Neural crest cell (in vitro differentiated cells): Measurements from ENCODE around the gene HTR4. TPM values are rescaled to one million over a fixed set of nuclear protein-coding genes. Genes with fewer than 3 reads are reported as not detected.

Experiments
- DNase-seq: peaks from one replicate; pipeline ENCODE4 v3.0.0; 2021; ENCODE audit warnings: low read depth, mixed read lengths, low spot score
- H3K27ac Mint-ChIP-seq: one replicate; pipeline ENCODE4 v1.8.0; 2021; ENCODE audit warnings: mild to moderate bottlenecking, mixed read lengths; ENCODE audit not compliant: unreplicated experiment
- H3K27me3 Mint-ChIP-seq: 2 replicates; pipeline ENCODE4 v1.8.0; 2021; ENCODE audit warnings: low read depth, mild to moderate bottlenecking, mixed read lengths
- H3K36me3 Mint-ChIP-seq: 2 replicates; pipeline ENCODE4 v1.8.0; 2021; ENCODE audit warnings: low read depth, mild to moderate bottlenecking, mixed read lengths
- H3K4me1 Mint-ChIP-seq: 2 replicates; pipeline ENCODE4 v1.8.0; 2021; ENCODE audit warnings: mixed read lengths
- H3K4me3 Mint-ChIP-seq: one replicate; pipeline ENCODE4 v1.8.0; 2021; ENCODE audit warnings: mild to moderate bottlenecking, mixed read lengths
- H3K9me3 Mint-ChIP-seq: 2 replicates; pipeline ENCODE4 v1.8.0; 2021; ENCODE audit warnings: mixed read lengths
- CTCF ChIP-seq: fragments of 200-600 bp; sonication (generic); conservative IDR thresholded peaks from 2 replicates; pipeline ENCODE4 v1.5.0; 2021; ENCODE audit warnings: antibody characterized with exemption, mild to moderate bottlenecking
- total RNA-seq: library from RNA; stranded (reverse); gene quantifications from 2 replicates; pipeline ENCODE4 v1.2.1, GENCODE V29; 2021

HTR4 gene
- total RNA-seq, 1 donor from 2014 or later, result not detected

GRCh38 chr5:148696187-148697036, 42.1 kb upstream of the HTR4 start:
- H3K9me3 Mint-ChIP-seq, result peaks cover 3% of the 10 kb centered on the region
- TF ChIP-seq CTCF, result no peak
- H3K4me3 Mint-ChIP-seq, result no peak overlapping the region
- no peaks in the 10 kb centered on the region for H3K4me1 Mint-ChIP-seq
- H3K27me3 Mint-ChIP-seq, result peaks cover 4% of the 10 kb centered on the region
- no peak overlapping the region for H3K27ac Mint-ChIP-seq
- no peaks in the 10 kb centered on the region for H3K36me3 Mint-ChIP-seq
- DNase-seq, result no peak

- H3K4me3 Mint-ChIP-seq, result no peak overlapping the region
- no peaks in the 10 kb centered on the region for H3K4me1 Mint-ChIP-seq
- peaks cover 8% of the 10 kb centered on the region for H3K27me3 Mint-ChIP-seq
- no peak for DNase-seq
- no peak for TF ChIP-seq CTCF
- peaks cover 7% of the 10 kb centered on the region for H3K9me3 Mint-ChIP-seq
- H3K36me3 Mint-ChIP-seq, result no peaks in the 10 kb centered on the region
- no peak overlapping the region for H3K27ac Mint-ChIP-seq
Observed at GRCh38 chr5:148690945-148691344, 36.6 kb upstream of the HTR4 start.

GRCh38 chr5:148688787-148689186, 34.5 kb upstream of the HTR4 start:
- DNase-seq, result no peak

GRCh38 chr5:148687871-148688270, 33.5 kb upstream of the HTR4 start:
- Mint-ChIP-seq H3K27ac (no peak overlapping the region), H3K4me3 (no peak overlapping the region), H3K4me1 (no peaks in the 10 kb centered on the region), H3K36me3 (no peaks in the 10 kb centered on the region), H3K27me3 (peaks cover 10% of the 10 kb centered on the region), H3K9me3 (peaks cover 7% of the 10 kb centered on the region)
- DNase-seq, result no peak
- no peak for TF ChIP-seq CTCF

More at GRCh38 chr5:148688787-148689186, 34.5 kb upstream of the HTR4 start:
- Mint-ChIP-seq H3K27ac (no peak overlapping the region), H3K27me3 (peaks cover 10% of the 10 kb centered on the region), H3K4me3 (no peak overlapping the region), H3K9me3 (peaks cover 7% of the 10 kb centered on the region), H3K4me1 (no peaks in the 10 kb centered on the region), H3K36me3 (no peaks in the 10 kb centered on the region)
- no peak for TF ChIP-seq CTCF

- Mint-ChIP-seq H3K27ac (no peak overlapping the region), H3K4me3 (no peak overlapping the region), H3K27me3 (peaks cover 12% of the 10 kb centered on the region), H3K9me3 (peaks cover 7% of the 10 kb centered on the region), H3K4me1 (no peaks in the 10 kb centered on the region), H3K36me3 (no peaks in the 10 kb centered on the region)
- TF ChIP-seq CTCF, result peak; percentile 38
- no peak for DNase-seq
Observed at GRCh38 chr5:148687427-148687826, 33.1 kb upstream of the HTR4 start.
